HEK293 (cell line): ENCODE data around the gene HSDL1.
A peak's percentile ranks its signal among the peaks of the same experiment; 100 is the strongest.

Experiments
- CTCF ChIA-PET: fragments of 350-600 bp; formaldehyde crosslinking; extraction: SDS; loops from one replicate; lab custom pipeline; 2021; ENCODE audit warnings: antibody characterized with exemption; lab: Yijun Ruan, JAX
- POLR2A ChIA-PET: fragments of 300-600 bp; formaldehyde crosslinking; extraction: SDS; loops from one replicate; lab custom pipeline; 2020; ENCODE audit warnings: antibody characterized with exemption, inconsistent platforms; lab: Yijun Ruan, JAX
- H3K27ac ChIP-seq: fragments of 200-500 bp; sonication (Bioruptor generic); 2 replicates; pipeline ENCODE4 v1.5.1; 2014; ENCODE audit warnings: low read depth, low read length, control low read depth, inconsistent platforms; ENCODE audit errors: extremely low read depth
- H3K36me3 ChIP-seq, 2 experiments: fragments of 200-500 bp in 1 of 2; sonication (Bioruptor generic) in 1 of 2; 1 replicate in 1 of 2; 2 replicates in 1 of 2; pipeline ENCODE4 v1.5.1; 2014 to 2017; ENCODE audit warnings: inconsistent platforms in 2 of 2, low read length in 2 of 2; ENCODE audit not compliant: control insufficient read depth in 2 of 2, insufficient read depth in 1 of 2
- H3K4me1 ChIP-seq: fragments of 200-500 bp; sonication (Bioruptor generic); 2 replicates; pipeline ENCODE4 v1.5.1; 2014; ENCODE audit warnings: mild to moderate bottlenecking, low read length, inconsistent platforms; ENCODE audit not compliant: control insufficient read depth, insufficient read depth
- H3K4me3 ChIP-seq: 2 replicates; pipeline ENCODE4 v1.5.1; 2011; ENCODE audit warnings: low read depth, mild to moderate bottlenecking, control low read depth, low read length, moderate library complexity
- H3K9me3 ChIP-seq: fragments of 200-500 bp; sonication (Bioruptor generic); 2 replicates; pipeline ENCODE4 v1.5.1; 2014; ENCODE audit warnings: low read depth, low read length, inconsistent platforms; ENCODE audit not compliant: control insufficient read depth, insufficient read depth
- FEZF1 ChIP-seq: fragments of 450-650 bp; formaldehyde crosslinking; IDR thresholded peaks from 2 replicates; pipeline ENCODE4 v1.5.1; 2016; ENCODE audit warnings: missing biosample characterization, missing genetic modification characterization
- KLF16 ChIP-seq: fragments of 450-650 bp; formaldehyde crosslinking; IDR thresholded peaks from 2 replicates; pipeline ENCODE4 v1.5.1; 2017; ENCODE audit warnings: missing biosample characterization, missing genetic modification characterization
- ZNF211 ChIP-seq: fragments of 450-650 bp; formaldehyde crosslinking; IDR thresholded peaks from 2 replicates; pipeline ENCODE4 v1.5.1; 2016; ENCODE audit warnings: low read depth, missing biosample characterization, missing genetic modification characterization
- ZNF292 ChIP-seq: fragments of 450-650 bp; formaldehyde crosslinking; IDR thresholded peaks from 2 replicates; pipeline ENCODE4 v1.5.1; 2016; ENCODE audit warnings: low read depth, missing biosample characterization, missing genetic modification characterization, borderline replicate concordance
- ZNF335 ChIP-seq: fragments of 450-650 bp; formaldehyde crosslinking; conservative IDR thresholded peaks from 2 replicates; pipeline ENCODE4 v1.5.1; 2016; ENCODE audit warnings: missing biosample characterization, missing genetic modification characterization
- ZNF433 ChIP-seq: fragments of 450-650 bp; formaldehyde crosslinking; IDR thresholded peaks from 2 replicates; pipeline ENCODE4 v1.5.1; 2016; ENCODE audit warnings: missing biosample characterization, missing genetic modification characterization, low read depth
- ZNF549 ChIP-seq: fragments of 450-650 bp; IDR thresholded peaks from 2 replicates; pipeline ENCODE4 v1.5.1; 2018; ENCODE audit warnings: missing biosample characterization, missing genetic modification characterization, mild to moderate bottlenecking, inconsistent platforms, moderate library complexity
- ZNF580 ChIP-seq: fragments of 450-650 bp; formaldehyde crosslinking; IDR thresholded peaks from 2 replicates; pipeline ENCODE4 v1.5.1; 2016; ENCODE audit warnings: missing biosample characterization, missing genetic modification characterization
- ZNF654 ChIP-seq: fragments of 450-650 bp; formaldehyde crosslinking; IDR thresholded peaks from 2 replicates; pipeline ENCODE4 v1.5.1; 2016; ENCODE audit warnings: low read depth, missing biosample characterization, missing genetic modification characterization
- ZNF677 ChIP-seq: fragments of 450-650 bp; IDR thresholded peaks from 2 replicates; pipeline ENCODE4 v1.5.0; 2018; ENCODE audit warnings: missing biosample characterization, mild to moderate bottlenecking, missing genetic modification characterization, moderate library complexity
- ZNF747 ChIP-seq: fragments of 450-650 bp; formaldehyde crosslinking; IDR thresholded peaks from 2 replicates; pipeline ENCODE4 v1.5.1; 2016; ENCODE audit warnings: missing biosample characterization, missing genetic modification characterization
- ZNF843 ChIP-seq: fragments of 450-650 bp; formaldehyde crosslinking; IDR thresholded peaks from 2 replicates; pipeline ENCODE4 v1.5.1; 2016; ENCODE audit warnings: missing biosample characterization, missing genetic modification characterization
- ZSCAN30 ChIP-seq: fragments of 450-650 bp; IDR thresholded peaks from 2 replicates; pipeline ENCODE4 v1.5.1; 2018; ENCODE audit warnings: missing biosample characterization, mild to moderate bottlenecking, missing genetic modification characterization, moderate library complexity
- ZXDB ChIP-seq: fragments of 450-650 bp; formaldehyde crosslinking; IDR thresholded peaks from 2 replicates; pipeline ENCODE4 v1.5.1; 2016; ENCODE audit warnings: missing biosample characterization, missing genetic modification characterization
- TF ChIP-seq, protein P1 (sequence below): fragments of 450-650 bp; formaldehyde crosslinking; IDR thresholded peaks from 2 replicates; pipeline ENCODE4 v1.5.1; 2016; ENCODE audit warnings: missing biosample characterization, missing genetic modification characterization
- TF ChIP-seq, protein P2 (sequence below): fragments of 450-650 bp; formaldehyde crosslinking; IDR thresholded peaks from 2 replicates; pipeline ENCODE4 v1.5.1; 2017; ENCODE audit warnings: missing biosample characterization, missing genetic modification characterization
- TF ChIP-seq, protein P3 (sequence below): fragments of 450-650 bp; formaldehyde crosslinking; conservative IDR thresholded peaks from 2 replicates; pipeline ENCODE4 v1.5.1; 2016; ENCODE audit warnings: low read depth, missing biosample characterization, missing genetic modification characterization

HSDL1 gene

DNA sequence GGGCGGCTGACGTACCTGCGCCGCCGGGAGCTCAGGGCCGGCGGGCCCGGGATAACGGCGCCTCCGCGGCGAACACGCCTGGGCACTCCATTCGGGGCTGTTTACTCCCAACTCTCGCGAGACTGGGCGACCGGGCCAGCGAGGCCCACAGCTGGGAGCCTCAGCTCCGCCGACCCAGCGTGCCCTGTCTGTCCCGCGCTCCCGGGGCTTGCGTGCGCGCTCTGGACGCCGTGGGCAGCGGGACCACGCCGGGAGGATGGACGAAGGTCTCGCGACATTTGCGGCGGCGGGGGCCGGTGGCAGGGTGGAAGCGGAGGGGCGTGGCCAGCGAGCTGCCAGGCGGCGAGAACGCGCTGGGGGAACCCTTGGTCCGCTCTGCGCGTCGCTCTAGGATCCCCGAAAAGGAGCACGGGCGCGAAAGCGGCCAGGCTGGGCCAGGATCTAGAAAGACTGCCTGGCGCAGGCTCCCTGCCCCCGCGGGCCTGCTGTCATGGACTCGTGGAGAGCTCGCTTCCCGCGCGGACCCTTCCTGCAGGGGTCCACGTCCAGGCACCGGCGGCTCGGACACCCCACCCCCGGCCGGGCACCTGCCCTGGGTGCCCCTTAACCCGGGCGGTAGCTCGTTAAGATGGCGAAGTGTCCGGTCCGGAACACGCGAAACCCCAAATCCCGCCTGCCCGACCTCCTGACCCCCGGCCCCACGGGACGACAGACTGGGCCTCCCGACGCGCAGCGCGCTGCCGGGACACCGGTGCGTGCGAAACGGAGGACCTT lies 28.1 kb downstream of the HSDL1 start, which contains the start of gene MBTPS1 (continued):
- TF ChIP-seq, protein P1, sequence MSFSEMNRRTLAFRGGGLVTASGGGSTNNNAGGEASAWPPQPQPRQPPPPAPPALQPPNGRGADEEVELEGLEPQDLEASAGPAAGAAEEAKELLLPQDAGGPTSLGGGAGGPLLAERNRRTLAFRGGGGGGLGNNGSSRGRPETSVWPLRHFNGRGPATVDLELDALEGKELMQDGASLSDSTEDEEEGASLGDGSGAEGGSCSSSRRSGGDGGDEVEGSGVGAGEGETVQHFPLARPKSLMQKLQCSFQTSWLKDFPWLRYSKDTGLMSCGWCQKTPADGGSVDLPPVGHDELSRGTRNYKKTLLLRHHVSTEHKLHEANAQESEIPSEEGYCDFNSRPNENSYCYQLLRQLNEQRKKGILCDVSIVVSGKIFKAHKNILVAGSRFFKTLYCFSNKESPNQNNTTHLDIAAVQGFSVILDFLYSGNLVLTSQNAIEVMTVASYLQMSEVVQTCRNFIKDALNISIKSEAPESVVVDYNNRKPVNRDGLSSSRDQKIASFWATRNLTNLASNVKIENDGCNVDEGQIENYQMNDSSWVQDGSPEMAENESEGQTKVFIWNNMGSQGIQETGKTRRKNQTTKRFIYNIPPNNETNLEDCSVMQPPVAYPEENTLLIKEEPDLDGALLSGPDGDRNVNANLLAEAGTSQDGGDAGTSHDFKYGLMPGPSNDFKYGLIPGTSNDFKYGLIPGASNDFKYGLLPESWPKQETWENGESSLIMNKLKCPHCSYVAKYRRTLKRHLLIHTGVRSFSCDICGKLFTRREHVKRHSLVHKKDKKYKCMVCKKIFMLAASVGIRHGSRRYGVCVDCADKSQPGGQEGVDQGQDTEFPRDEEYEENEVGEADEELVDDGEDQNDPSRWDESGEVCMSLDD (tag by site-specific recombination): peak; percentile 81
- TF ChIP-seq ZXDB (tag by site-specific recombination) (peak; percentile 84), ZNF580 (tag by site-specific recombination) (peak; percentile 36; the same call in 1 of the 2 replicates), ZNF747 (tag by site-specific recombination) (no peak), ZNF843 (0 out of 2 replicates have a peak, but pooled peaks have one; percentile 45), KLF16 (tag by site-specific recombination) (peak; percentile 88), ZNF211 (tag by site-specific recombination) (no peak), ZNF654 (no peak)

DNA sequence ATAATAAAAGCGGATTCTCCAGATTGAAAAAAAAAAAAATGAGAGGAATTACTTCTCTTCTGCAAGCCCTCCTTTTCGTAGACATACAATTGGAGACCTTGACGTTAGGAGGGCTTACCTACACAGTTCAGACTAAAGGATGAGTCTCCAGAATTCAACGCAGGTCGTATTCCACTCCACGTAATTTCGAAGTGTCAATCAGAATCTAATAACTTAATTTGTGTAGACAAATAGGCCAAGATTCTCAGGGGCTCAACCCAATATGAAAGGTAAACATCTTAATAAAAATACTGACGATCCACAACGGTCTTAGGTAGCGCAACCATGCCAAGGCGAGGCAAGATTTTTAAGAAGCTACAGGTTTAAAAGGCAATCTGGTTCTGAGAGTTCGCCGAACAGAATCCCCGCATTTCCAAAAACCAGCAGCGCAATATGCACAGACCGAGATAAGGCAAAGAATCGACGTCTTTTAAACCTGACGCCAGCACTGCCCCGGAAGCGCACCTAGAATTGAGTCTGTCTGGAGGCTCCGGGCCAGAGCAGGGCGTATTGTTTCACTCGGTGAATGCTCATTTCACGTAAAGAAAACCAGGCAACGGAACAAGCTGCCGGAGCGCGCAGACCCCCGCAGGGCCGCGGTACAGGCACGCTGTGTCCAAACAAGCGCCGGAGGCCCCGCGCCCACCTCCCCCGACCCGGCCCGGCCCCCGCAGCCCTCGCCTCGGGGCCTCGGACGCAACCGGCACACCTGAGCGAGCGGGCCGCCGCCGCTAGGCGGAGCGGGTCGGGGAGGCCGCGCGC lies 28.9 kb downstream of the HSDL1 start:
- no peak for TF ChIP-seq ZNF292 (tag by site-specific recombination)
- TF ChIP-seq ZNF433: no peak
- 0 out of 2 replicates have a peak, but pooled peaks have one; percentile 12 for TF ChIP-seq ZSCAN30 (tag by site-specific recombination)
- TF ChIP-seq ZNF549 (tag by site-specific recombination): no peak
- peak; percentile 60 for TF ChIP-seq ZNF335 (tag by site-specific recombination)
- TF ChIP-seq, protein P2, sequence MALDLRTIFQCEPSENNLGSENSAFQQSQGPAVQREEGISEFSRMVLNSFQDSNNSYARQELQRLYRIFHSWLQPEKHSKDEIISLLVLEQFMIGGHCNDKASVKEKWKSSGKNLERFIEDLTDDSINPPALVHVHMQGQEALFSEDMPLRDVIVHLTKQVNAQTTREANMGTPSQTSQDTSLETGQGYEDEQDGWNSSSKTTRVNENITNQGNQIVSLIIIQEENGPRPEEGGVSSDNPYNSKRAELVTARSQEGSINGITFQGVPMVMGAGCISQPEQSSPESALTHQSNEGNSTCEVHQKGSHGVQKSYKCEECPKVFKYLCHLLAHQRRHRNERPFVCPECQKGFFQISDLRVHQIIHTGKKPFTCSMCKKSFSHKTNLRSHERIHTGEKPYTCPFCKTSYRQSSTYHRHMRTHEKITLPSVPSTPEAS (tag by site-specific recombination): no peak
- TF ChIP-seq, protein P3, sequence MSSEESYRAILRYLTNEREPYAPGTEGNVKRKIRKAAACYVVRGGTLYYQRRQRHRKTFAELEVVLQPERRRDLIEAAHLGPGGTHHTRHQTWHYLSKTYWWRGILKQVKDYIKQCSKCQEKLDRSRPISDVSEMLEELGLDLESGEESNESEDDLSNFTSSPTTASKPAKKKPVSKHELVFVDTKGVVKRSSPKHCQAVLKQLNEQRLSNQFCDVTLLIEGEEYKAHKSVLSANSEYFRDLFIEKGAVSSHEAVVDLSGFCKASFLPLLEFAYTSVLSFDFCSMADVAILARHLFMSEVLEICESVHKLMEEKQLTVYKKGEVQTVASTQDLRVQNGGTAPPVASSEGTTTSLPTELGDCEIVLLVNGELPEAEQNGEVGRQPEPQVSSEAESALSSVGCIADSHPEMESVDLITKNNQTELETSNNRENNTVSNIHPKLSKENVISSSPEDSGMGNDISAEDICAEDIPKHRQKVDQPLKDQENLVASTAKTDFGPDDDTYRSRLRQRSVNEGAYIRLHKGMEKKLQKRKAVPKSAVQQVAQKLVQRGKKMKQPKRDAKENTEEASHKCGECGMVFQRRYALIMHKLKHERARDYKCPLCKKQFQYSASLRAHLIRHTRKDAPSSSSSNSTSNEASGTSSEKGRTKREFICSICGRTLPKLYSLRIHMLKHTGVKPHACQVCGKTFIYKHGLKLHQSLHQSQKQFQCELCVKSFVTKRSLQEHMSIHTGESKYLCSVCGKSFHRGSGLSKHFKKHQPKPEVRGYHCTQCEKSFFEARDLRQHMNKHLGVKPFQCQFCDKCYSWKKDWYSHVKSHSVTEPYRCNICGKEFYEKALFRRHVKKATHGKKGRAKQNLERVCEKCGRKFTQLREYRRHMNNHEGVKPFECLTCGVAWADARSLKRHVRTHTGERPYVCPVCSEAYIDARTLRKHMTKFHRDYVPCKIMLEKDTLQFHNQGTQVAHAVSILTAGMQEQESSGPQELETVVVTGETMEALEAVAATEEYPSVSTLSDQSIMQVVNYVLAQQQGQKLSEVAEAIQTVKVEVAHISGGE: peak; percentile 43; the same call in 1 of the 2 replicates
- TF ChIP-seq FEZF1 (tag by site-specific recombination): peak; percentile 57; the same call in 1 of the 2 replicates
- 0 out of 2 replicates have a peak, but pooled peaks have one; percentile 40 for TF ChIP-seq ZNF677 (tag by site-specific recombination)
- no peaks in the 10 kb centered on the region for H3K4me1 ChIP-seq
- POLR2A ChIA-PET: interaction anchor here (0.5 to 2.8 kb wide), 16 partner anchors 9 to 189 kb away, joined by 3 to 23 read pairs (median 6); partner anchors contain the start of genes DNAAF1, HSDL1 and TAF1C
- no peaks in the 10 kb centered on the region for H3K9me3 ChIP-seq
- CTCF ChIA-PET: interaction anchor here (0.8 to 2.4 kb wide), 11 partner anchors 10 to 71 kb away, joined by 3 to 10 read pairs (median 3); partner anchors contain the start of genes DNAAF1, HSDL1 and TAF1C
- H3K36me3 ChIP-seq: peaks cover 0 to 12% of the 10 kb centered on the region in 2 experiments; a peak in 1 of 3 replicates
- H3K27ac ChIP-seq: peak overlapping the region; percentile 79
- H3K4me3 ChIP-seq: peak overlapping the region; percentile 82
